ENCODE data around the gene TCERG1L. TPM values are rescaled to one million over a fixed set of nuclear protein-coding genes. Genes with fewer than 3 reads are reported as not detected.

TCERG1L gene
- total RNA-seq, 1 donor from 2014 or later, result not detected

DNA sequence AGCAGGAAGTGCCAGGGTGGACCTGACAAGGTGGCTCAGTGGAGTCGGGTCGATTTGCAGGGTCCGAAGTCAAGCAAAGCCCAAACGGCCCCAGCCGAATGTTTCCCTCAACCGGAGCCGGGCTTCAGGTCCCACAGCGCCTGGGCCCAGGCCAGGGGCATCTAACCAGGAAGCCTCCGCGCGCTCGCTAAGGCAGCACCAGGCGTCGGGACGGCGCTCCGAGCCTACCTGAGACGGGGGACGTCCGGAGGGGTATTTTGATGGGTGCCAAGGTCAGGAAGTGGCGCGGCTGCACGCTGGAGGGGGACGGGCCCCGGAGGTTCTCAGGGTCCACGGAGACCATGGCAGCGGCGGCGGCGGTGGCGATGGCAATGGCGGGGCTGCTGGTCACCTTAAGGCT is 51.5 kb downstream of the TCERG1L start:
- DNase-seq (ENCODE audit: extremely low spot score in 2 of 2), result no peak
- no peak overlapping the region for H3K4me3 ChIP-seq
- no peak overlapping the region for H3K27ac ChIP-seq
- intact Hi-C loops (cut with DNase I), result no loop called here
- no peaks in the 10 kb centered on the region for H3K36me3 ChIP-seq
- H3K27me3 ChIP-seq, result no peaks in the 10 kb centered on the region
- H3K9me3 ChIP-seq, result no peaks in the 10 kb centered on the region
- no peaks in the 10 kb centered on the region for H3K4me1 ChIP-seq
- TF ChIP-seq POLR2AphosphoS5 (IDR thresholded peaks at IDR 0.05; ENCODE audit: insufficient read depth in 1 of 2, low read depth in 1 of 2) (no peak), POLR2A (IDR thresholded peaks at IDR 0.05) (no peak)
- TF ChIP-seq, protein P1, sequence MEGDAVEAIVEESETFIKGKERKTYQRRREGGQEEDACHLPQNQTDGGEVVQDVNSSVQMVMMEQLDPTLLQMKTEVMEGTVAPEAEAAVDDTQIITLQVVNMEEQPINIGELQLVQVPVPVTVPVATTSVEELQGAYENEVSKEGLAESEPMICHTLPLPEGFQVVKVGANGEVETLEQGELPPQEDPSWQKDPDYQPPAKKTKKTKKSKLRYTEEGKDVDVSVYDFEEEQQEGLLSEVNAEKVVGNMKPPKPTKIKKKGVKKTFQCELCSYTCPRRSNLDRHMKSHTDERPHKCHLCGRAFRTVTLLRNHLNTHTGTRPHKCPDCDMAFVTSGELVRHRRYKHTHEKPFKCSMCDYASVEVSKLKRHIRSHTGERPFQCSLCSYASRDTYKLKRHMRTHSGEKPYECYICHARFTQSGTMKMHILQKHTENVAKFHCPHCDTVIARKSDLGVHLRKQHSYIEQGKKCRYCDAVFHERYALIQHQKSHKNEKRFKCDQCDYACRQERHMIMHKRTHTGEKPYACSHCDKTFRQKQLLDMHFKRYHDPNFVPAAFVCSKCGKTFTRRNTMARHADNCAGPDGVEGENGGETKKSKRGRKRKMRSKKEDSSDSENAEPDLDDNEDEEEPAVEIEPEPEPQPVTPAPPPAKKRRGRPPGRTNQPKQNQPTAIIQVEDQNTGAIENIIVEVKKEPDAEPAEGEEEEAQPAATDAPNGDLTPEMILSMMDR (IDR thresholded peaks at IDR 0.05), result no peak

DNA sequence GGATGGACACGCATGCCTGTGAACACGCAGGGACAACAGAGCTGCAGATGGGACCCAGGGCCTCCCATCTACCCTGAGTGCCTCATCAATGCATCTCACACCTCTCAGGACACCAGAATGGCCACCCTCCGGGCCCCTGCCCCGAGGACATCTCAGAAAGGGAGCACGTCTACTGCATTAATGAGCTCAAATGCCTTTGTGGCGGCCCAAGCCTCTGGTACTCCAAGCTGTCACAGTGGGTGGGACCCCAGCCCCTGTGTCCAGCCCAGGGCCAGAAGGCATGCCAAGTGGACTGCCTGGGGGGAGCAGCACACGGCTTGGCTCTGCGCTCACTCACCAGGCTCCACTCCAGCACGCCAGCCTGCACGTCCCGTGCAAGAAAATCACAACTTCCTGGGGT is 52.0 kb downstream of the TCERG1L start:
- TF ChIP-seq, protein P1 (IDR thresholded peaks at IDR 0.05), result no peak
- TF ChIP-seq POLR2AphosphoS5 (IDR thresholded peaks at IDR 0.05; ENCODE audit: insufficient read depth in 1 of 2, low read depth in 1 of 2), result no peak
- Histone ChIP-seq H3K9me3 (no peaks in the 10 kb centered on the region), H3K4me3 (no peak overlapping the region), H3K4me1 (no peaks in the 10 kb centered on the region), H3K36me3 (no peaks in the 10 kb centered on the region), H3K27me3 (no peaks in the 10 kb centered on the region), H3K27ac (no peak overlapping the region)
- DNase-seq (ENCODE audit: extremely low spot score in 2 of 2), result no peak
- intact Hi-C loops (cut with DNase I), result no loop called here

DNA sequence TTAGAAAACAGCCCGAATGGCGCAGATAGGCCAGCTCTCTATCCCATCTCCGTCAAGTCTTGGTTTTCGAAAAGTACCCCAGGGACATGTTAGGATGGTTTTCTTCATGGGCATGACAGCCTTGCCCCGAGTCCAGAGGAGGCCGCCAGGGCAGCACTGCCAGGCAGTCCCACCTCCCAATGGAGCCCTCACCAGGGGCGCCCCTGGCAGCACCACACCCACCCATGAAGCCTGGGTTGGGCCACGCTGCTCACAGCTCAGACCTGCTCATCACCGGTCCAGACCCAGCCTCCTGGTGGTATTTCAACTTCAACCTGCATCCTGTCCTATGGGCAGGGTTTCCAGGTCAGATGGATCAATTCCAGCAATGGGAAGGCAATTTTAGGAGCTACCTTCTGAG is 53.3 kb downstream of the TCERG1L start:
- Histone ChIP-seq H3K4me1 (no peaks in the 10 kb centered on the region), H3K4me3 (no peak overlapping the region), H3K9me3 (no peaks in the 10 kb centered on the region), H3K36me3 (no peaks in the 10 kb centered on the region), H3K27me3 (no peaks in the 10 kb centered on the region), H3K27ac (no peak overlapping the region)
- intact Hi-C loops (cut with DNase I), result no loop called here
- no peak for DNase-seq (ENCODE audit: extremely low spot score in 2 of 2)
- no peak for TF ChIP-seq POLR2AphosphoS5 (IDR thresholded peaks at IDR 0.05; ENCODE audit: insufficient read depth in 1 of 2, low read depth in 1 of 2)
- TF ChIP-seq POLR2A (IDR thresholded peaks at IDR 0.05), result no peak

DNA sequence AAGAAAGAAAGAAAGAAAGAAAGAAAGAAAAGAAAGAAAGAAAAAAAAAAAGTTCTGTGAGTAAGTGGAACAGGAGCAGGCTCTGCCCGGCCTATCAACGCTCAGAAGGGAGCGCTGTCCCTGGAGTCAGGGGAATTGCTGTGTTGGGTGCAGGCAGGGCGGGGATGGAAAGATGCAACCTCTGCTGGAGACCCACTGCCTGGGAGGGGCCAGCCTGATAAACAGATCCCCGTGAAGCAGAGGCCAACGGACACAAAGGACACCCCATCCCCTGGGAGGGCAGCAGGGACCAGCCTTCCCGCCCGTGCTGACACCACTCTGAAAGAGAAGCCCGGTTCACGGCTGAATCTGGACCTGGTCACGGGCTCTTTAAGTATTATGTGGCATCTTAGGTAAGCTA is 54.5 kb downstream of the TCERG1L start:
- no peak overlapping the region for H3K4me3 ChIP-seq
- H3K9me3 ChIP-seq, result no peaks in the 10 kb centered on the region
- H3K27ac ChIP-seq, result no peak overlapping the region
- H3K4me1 ChIP-seq, result no peaks in the 10 kb centered on the region
- no peaks in the 10 kb centered on the region for H3K36me3 ChIP-seq
- no peak for TF ChIP-seq POLR2A (IDR thresholded peaks at IDR 0.05)
- TF ChIP-seq POLR2AphosphoS5 (IDR thresholded peaks at IDR 0.05; ENCODE audit: insufficient read depth in 1 of 2, low read depth in 1 of 2), result no peak
- TF ChIP-seq, protein P1 (IDR thresholded peaks at IDR 0.05), result no peak
- H3K27me3 ChIP-seq, result no peaks in the 10 kb centered on the region
- intact Hi-C loops (cut with DNase I), result no loop called here
- no peak for DNase-seq (ENCODE audit: extremely low spot score in 2 of 2)

DNA sequence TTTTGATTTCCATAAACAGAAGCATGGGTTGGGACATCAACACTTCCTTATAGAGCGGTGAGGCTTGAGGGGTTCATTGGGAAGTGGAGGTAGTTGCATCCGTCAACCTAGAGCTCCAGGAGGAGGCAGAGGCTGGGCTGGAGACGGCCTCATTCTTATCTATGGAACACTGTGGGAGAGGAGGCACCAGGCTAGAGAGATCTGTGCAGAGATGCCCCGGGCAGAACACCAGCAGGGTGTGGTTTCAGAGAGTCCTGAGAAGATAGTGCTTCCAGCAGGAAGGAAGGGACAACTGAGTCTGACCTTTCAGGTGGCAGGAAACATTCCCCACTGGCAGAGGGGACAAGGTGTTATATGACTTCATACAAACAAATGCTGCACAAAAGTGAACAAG is 56.7 kb downstream of the TCERG1L start:
- Histone ChIP-seq H3K4me1 (no peaks in the 10 kb centered on the region), H3K9me3 (no peaks in the 10 kb centered on the region), H3K36me3 (no peaks in the 10 kb centered on the region), H3K27ac (no peak overlapping the region), H3K27me3 (no peaks in the 10 kb centered on the region), H3K4me3 (no peak overlapping the region)
- TF ChIP-seq POLR2AphosphoS5 (IDR thresholded peaks at IDR 0.05; ENCODE audit: insufficient read depth in 1 of 2, low read depth in 1 of 2) (no peak), POLR2A (IDR thresholded peaks at IDR 0.05) (no peak)
- TF ChIP-seq, protein P1 (IDR thresholded peaks at IDR 0.05), result no peak
- DNase-seq (ENCODE audit: extremely low spot score in 2 of 2), result no peak
- intact Hi-C loops (cut with DNase I), result no loop called here
